H1 (cell line): Measurements from ENCODE around the gene FA2H.

Experiments
- CTCF ChIP-seq, 3 experiments: IDR thresholded peaks; 1 replicate in 2 of 3; 2 replicates in 1 of 3; pipeline versions ENCODE4 v1.5.1 to v1.6.1; 2011; ENCODE audit warnings: low read length in 3 of 3, mild to moderate bottlenecking in 3 of 3, inconsistent platforms in 2 of 3, low read depth in 1 of 3, moderate library complexity in 1 of 3; ENCODE audit not compliant: insufficient read depth in 1 of 3; ENCODE audit errors: control extremely low read depth in 1 of 3
- EP300 ChIP-seq, 2 experiments: IDR thresholded peaks; 1 replicate in 1 of 2; 2 replicates in 1 of 2; pipeline ENCODE4 v1.6.1; 2011 to 2012; ENCODE audit warnings: low read depth in 2 of 2, low read length in 2 of 2, mild to moderate bottlenecking in 2 of 2, borderline replicate concordance in 1 of 2, inconsistent platforms in 1 of 2, moderate library complexity in 1 of 2
- EZH2 ChIP-seq: fragments of 200-600 bp; sonication (generic); IDR thresholded peaks from 2 replicates; pipeline ENCODE4 v1.7.1; 2012; ENCODE audit warnings: low read depth, mild to moderate bottlenecking, moderate library complexity, low read length, inconsistent platforms; ENCODE audit not compliant: severe bottlenecking
- MAX ChIP-seq: IDR thresholded peaks from 2 replicates; pipeline ENCODE4 v1.6.1; 2012; ENCODE audit warnings: inconsistent platforms
- POLR2A ChIP-seq, 2 experiments: IDR thresholded peaks; 1 replicate in 1 of 2; 2 replicates in 1 of 2; pipeline ENCODE4 v1.6.1; 2011; ENCODE audit warnings: low read depth in 2 of 2, low read length in 2 of 2, mild to moderate bottlenecking in 2 of 2; ENCODE audit errors: control extremely low read depth in 1 of 2
- POLR2AphosphoS5 ChIP-seq: IDR thresholded peaks from 2 replicates; pipeline ENCODE4 v1.6.1; 2011; ENCODE audit warnings: low read depth, low read length

- TF ChIP-seq EP300 (IDR thresholded peaks at IDR 0.05; ENCODE audit: borderline replicate concordance in 1 of 2, low read depth in 2 of 2, low read length in 2 of 2) (no peak), EZH2 (no peak), CTCF (IDR thresholded peaks at IDR 0.05; ENCODE audit: control extremely low read depth in 1 of 3, insufficient read depth in 1 of 3, low read depth in 1 of 3, low read length in 3 of 3) (no peak), POLR2AphosphoS5 (no peak), MAX (no peak), POLR2A (IDR thresholded peaks at IDR 0.05; ENCODE audit: control extremely low read depth in 1 of 2, low read depth in 2 of 2, low read length in 2 of 2) (no peak)
These were observed 57.3 kb downstream of the FA2H start for GRCh38 chr16:74717367-74717766.
